K562 (cell line): ENCODE measurements around the gene CRKL. TPM values are rescaled to one million over a fixed set of nuclear protein-coding genes. Genes with fewer than 3 reads are reported as not detected.

ENCODE experiments used
- ATF2 ChIP-seq: sonication (generic); formaldehyde crosslinking; IDR thresholded peaks from 2 replicates; pipeline ENCODE4 v1.8.1; 2022; ENCODE audit warnings: missing genetic modification reagents
- CBX2 ChIP-seq: fragments of 200-600 bp; sonication (generic); IDR thresholded peaks from one replicate; pipeline ENCODE4 v1.6.1; 2012; ENCODE audit warnings: mild to moderate bottlenecking, low read length, inconsistent platforms; ENCODE audit not compliant: insufficient read depth, poor library complexity, severe bottlenecking
- CEBPG ChIP-seq, 3 experiments: fragments of 200-800 bp in 1 of 3; sonication (Bioruptor generic) in 1 of 3; sonication (generic) in 1 of 3; formaldehyde crosslinking in 1 of 3; IDR thresholded peaks in 2 of 3; conservative IDR thresholded peaks in 1 of 3; 2 replicates each; pipeline versions ENCODE4 v1.6.1 to v1.8.0; 2016 to 2022; ENCODE audit warnings: missing compliant biosample characterization in 2 of 3, missing genetic modification characterization in 2 of 3, mild to moderate bottlenecking in 1 of 3, missing genetic modification reagents in 1 of 3
- ETS1 ChIP-seq: conservative IDR thresholded peaks from 2 replicates; pipeline ENCODE4 v1.6.1; 2011; ENCODE audit warnings: low read depth, mild to moderate bottlenecking, low read length; ENCODE audit not compliant: control insufficient read depth
- ETS2 ChIP-seq: IDR thresholded peaks from 2 replicates; pipeline ENCODE4 v1.6.1; 2016; ENCODE audit warnings: borderline replicate concordance, missing genetic modification characterization, mild to moderate bottlenecking, moderate library complexity, missing compliant biosample characterization; ENCODE audit not compliant: poor library complexity, severe bottlenecking
- HMG20B ChIP-seq: fragments of 250-450 bp; sonication (Bioruptor Pico); IDR thresholded peaks from 2 replicates; pipeline ENCODE4 v1.5.0; 2021; ENCODE audit warnings: mild to moderate bottlenecking
- KLF1 ChIP-seq: fragments of 450-650 bp; IDR thresholded peaks from 2 replicates; pipeline ENCODE4 v1.6.1; 2016; ENCODE audit warnings: missing genetic modification characterization, missing compliant biosample characterization
- RAD51 ChIP-seq: fragments of 450-650 bp; IDR thresholded peaks from 2 replicates; pipeline ENCODE4 v1.7.1; 2016; ENCODE audit warnings: low read depth, mild to moderate bottlenecking, borderline replicate concordance
- ZBTB7A ChIP-seq: IDR thresholded peaks from 2 replicates; pipeline ENCODE4 v1.6.1; 2011; ENCODE audit warnings: low read depth, mild to moderate bottlenecking, low read length, moderate library complexity, borderline replicate concordance; ENCODE audit not compliant: control insufficient read depth
- ZNF280A ChIP-seq: fragments of 450-650 bp; IDR thresholded peaks from 2 replicates; pipeline ENCODE4 v1.6.1; 2018; ENCODE audit warnings: mild to moderate bottlenecking, low read depth; ENCODE audit not compliant: partially characterized antibody
- ZNF318 ChIP-seq, 2 experiments: fragments of 450-650 bp; IDR thresholded peaks; 2 replicates each; pipeline ENCODE4 v1.6.1; 2016; ENCODE audit warnings: mild to moderate bottlenecking in 2 of 2, borderline replicate concordance in 1 of 2, low read depth in 1 of 2, moderate library complexity in 1 of 2
- polyA plus RNA-seq, 8 experiments: library from polyadenylated mRNA; depleted of rRNA in 4 of 8; stranded (reverse) in 5 of 8; unstranded in 3 of 8; fragments of >200 nt; fragmentation: Nextera tagmentation in 2 of 8; fragmentation: Illumina TruSeq in 1 of 8; extraction: Ambion mirVana in 2 of 8; extraction: Trizol in 1 of 8; gene quantifications; 2 replicates each; pipeline versions ENCODE4 v1.2.1 to v1.2.3, GENCODE V29; 2011 to 2014; ENCODE audit warnings: inconsistent platforms in 1 of 8, missing spikeins in 1 of 8
- total RNA-seq, 7 experiments: library from RNA; depleted of rRNA in 6 of 7; stranded (reverse); fragments of >200 nt in 6 of 7; fragmentation: Illumina TruSeq in 2 of 7; extraction: Trizol in 2 of 7; gene quantifications; 2 replicates each; pipeline versions ENCODE4 v1.2.1 to v1.2.3, GENCODE V29; 2011 to 2021; ENCODE audit warnings: low replicate concordance in 1 of 7

The CRKL gene
- total and polyA plus RNA-seq, 9 of the 15 experiments (the other 6 are each of a cell fraction or from before 2014, with no cell fraction given) = 100 to 263 (median 124) TPM

- 0 out of 2 replicates have a peak, but pooled peaks have one; percentile 29 for TF ChIP-seq HMG20B
- peak; percentile 12; the same call in 1 of the 2 replicates for TF ChIP-seq ATF2 (CRISPR knock-in tag)
- TF ChIP-seq CEBPG (CRISPR knock-in tag; IDR thresholded peaks at IDR 0.05) = peak; percentile 43; the same call in 1 of the 2 replicates
- TF ChIP-seq CEBPG (tag; conservative IDR thresholded peaks at IDR 0.05 in 1 of 2, IDR thresholded peaks at IDR 0.05 in 1 of 2) = no peak
- no peak for TF ChIP-seq ZNF280A
- no peak for TF ChIP-seq ETS2 (tag)
- peak; percentile 54; the same call in 1 of the 2 replicates for TF ChIP-seq ETS1
- no peak for TF ChIP-seq CBX2
- TF ChIP-seq KLF1 = peak; percentile 4; the same call in 1 of the 2 replicates
- no peak for TF ChIP-seq ZBTB7A
- no peak for TF ChIP-seq ZNF318 (IDR thresholded peaks at IDR 0.05; ENCODE audit: borderline replicate concordance in 1 of 2, low read depth in 1 of 2)
- no peak for TF ChIP-seq RAD51
These were observed 39.3 kb downstream of the CRKL start (continued) for GRCh38 chr22:20956258-20957101.
